ENCODE measurements around the gene ICAM2.

Gene ICAM2

GRCh38 chr17:64020056-64020766 is at the start of gene ICAM2:
Gene ICAM2 (minus strand): TSS chr17:64020633. CDS start chr17:64006691, 13,942 bp downstream.
- DNase-seq (ENCODE audit: low spot score) = peak; percentile 93

GRCh38 chr17:64070213-64070612 is 49.8 kb upstream of the ICAM2 start:
- no peak for DNase-seq (ENCODE audit: low spot score)

GRCh38 chr17:64069143-64069542 is 48.7 kb upstream of the ICAM2 start:
- no peak for DNase-seq (ENCODE audit: low spot score)

GRCh38 chr17:64067657-64068056 is 47.2 kb upstream of the ICAM2 start:
- DNase-seq (ENCODE audit: low spot score) = no peak

- DNase-seq (ENCODE audit: low spot score) = peak; percentile 73
These were observed 46.3 kb upstream of the ICAM2 start for GRCh38 chr17:64066716-64067115.

- no peak for DNase-seq (ENCODE audit: low spot score)
These were observed 44.7 kb upstream of the ICAM2 start for GRCh38 chr17:64065161-64065560.

GRCh38 chr17:64064331-64064730 is 43.9 kb upstream of the ICAM2 start:
- DNase-seq (ENCODE audit: low spot score) = no peak

GRCh38 chr17:64063766-64064224 is 43.4 kb upstream of the ICAM2 start:
- DNase-seq (ENCODE audit: low spot score) = peak; percentile 43

GRCh38 chr17:64063088-64063487 is 42.7 kb upstream of the ICAM2 start:
- DNase-seq (ENCODE audit: low spot score) = peak; percentile 36

GRCh38 chr17:64061178-64061898 is 40.9 kb upstream of the ICAM2 start:
- peak; percentile 37 for DNase-seq (ENCODE audit: low spot score)

- no peak for DNase-seq (ENCODE audit: low spot score)
These were observed 39.9 kb upstream of the ICAM2 start for GRCh38 chr17:64060331-64060730.

- DNase-seq (ENCODE audit: low spot score) = no peak
These were observed 39.3 kb upstream of the ICAM2 start for GRCh38 chr17:64059756-64060155.

GRCh38 chr17:64058621-64059020 is 38.2 kb upstream of the ICAM2 start:
- DNase-seq (ENCODE audit: low spot score) = no peak

GRCh38 chr17:64057701-64058263 is 37.3 kb upstream of the ICAM2 start:
- DNase-seq (ENCODE audit: low spot score) = no peak

GRCh38 chr17:64056269-64057005 is 36.0 kb upstream of the ICAM2 start:
- DNase-seq (ENCODE audit: low spot score) = no peak

- no peak for DNase-seq (ENCODE audit: low spot score)
These were observed 35.0 kb upstream of the ICAM2 start for GRCh38 chr17:64055183-64056142.

GRCh38 chr17:64054304-64054703 is 33.9 kb upstream of the ICAM2 start:
- no peak for DNase-seq (ENCODE audit: low spot score)

- no peak for DNase-seq (ENCODE audit: low spot score)
These were observed 32.7 kb upstream of the ICAM2 start for GRCh38 chr17:64053101-64053500.

- peak; percentile 77 for DNase-seq (ENCODE audit: low spot score)
These were observed 30.7 kb upstream of the ICAM2 start for GRCh38 chr17:64051153-64051552.

GRCh38 chr17:64048805-64049204 is 28.4 kb upstream of the ICAM2 start:
- no peak for DNase-seq (ENCODE audit: low spot score)

- no peak for DNase-seq (ENCODE audit: low spot score)
These were observed 24.7 kb upstream of the ICAM2 start for GRCh38 chr17:64045176-64045575.

Measured in CD4-positive, alpha-beta T cell treated with Interleukin-15 for 4 hours (primary cell).